ENCODE results near the gene DNAJC10.
"Not testable (repeated sequence)": the region's sequence is repeated elsewhere in the genome, so short reads cannot be mapped to it uniquely, and the experiment has no call there.

DNA sequence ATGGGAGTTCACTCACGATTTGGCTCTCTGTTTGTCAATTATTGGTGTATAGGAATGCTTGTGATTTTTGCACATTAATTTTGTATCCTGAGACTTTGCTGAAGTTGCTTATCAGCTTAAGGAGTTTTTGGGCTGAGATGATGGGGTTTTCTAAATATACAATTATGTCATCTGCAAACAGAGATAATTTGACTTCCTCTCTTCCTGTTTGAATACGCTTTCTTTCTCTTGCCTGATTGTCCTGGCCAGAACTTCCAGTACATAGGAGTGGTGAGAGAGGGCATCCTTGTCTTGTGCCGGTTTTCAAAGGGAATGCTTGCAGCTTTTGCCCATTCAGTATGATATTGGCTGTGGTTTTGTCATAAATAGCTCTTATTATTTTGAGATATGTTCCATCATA lies 66.6 kb downstream of the DNAJC10 start:
- not testable (repeated sequence) for TF ChIP-seq ZNF217 (IDR thresholded peaks at IDR 0.05); ZNF384 (IDR thresholded peaks at IDR 0.05; ENCODE audit: borderline replicate concordance, low read depth, low read length)
- TF ChIP-seq, protein P1, sequence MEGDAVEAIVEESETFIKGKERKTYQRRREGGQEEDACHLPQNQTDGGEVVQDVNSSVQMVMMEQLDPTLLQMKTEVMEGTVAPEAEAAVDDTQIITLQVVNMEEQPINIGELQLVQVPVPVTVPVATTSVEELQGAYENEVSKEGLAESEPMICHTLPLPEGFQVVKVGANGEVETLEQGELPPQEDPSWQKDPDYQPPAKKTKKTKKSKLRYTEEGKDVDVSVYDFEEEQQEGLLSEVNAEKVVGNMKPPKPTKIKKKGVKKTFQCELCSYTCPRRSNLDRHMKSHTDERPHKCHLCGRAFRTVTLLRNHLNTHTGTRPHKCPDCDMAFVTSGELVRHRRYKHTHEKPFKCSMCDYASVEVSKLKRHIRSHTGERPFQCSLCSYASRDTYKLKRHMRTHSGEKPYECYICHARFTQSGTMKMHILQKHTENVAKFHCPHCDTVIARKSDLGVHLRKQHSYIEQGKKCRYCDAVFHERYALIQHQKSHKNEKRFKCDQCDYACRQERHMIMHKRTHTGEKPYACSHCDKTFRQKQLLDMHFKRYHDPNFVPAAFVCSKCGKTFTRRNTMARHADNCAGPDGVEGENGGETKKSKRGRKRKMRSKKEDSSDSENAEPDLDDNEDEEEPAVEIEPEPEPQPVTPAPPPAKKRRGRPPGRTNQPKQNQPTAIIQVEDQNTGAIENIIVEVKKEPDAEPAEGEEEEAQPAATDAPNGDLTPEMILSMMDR (IDR thresholded peaks at IDR 0.05 in 2 of 3, conservative IDR thresholded peaks at IDR 0.05 in 1 of 3; ENCODE audit: control insufficient read depth in 2 of 3, extremely low read depth in 1 of 3, insufficient read depth in 1 of 3, low read depth in 3 of 3, low read length in 3 of 3): not testable (repeated sequence)
- TF ChIP-seq, protein P2, sequence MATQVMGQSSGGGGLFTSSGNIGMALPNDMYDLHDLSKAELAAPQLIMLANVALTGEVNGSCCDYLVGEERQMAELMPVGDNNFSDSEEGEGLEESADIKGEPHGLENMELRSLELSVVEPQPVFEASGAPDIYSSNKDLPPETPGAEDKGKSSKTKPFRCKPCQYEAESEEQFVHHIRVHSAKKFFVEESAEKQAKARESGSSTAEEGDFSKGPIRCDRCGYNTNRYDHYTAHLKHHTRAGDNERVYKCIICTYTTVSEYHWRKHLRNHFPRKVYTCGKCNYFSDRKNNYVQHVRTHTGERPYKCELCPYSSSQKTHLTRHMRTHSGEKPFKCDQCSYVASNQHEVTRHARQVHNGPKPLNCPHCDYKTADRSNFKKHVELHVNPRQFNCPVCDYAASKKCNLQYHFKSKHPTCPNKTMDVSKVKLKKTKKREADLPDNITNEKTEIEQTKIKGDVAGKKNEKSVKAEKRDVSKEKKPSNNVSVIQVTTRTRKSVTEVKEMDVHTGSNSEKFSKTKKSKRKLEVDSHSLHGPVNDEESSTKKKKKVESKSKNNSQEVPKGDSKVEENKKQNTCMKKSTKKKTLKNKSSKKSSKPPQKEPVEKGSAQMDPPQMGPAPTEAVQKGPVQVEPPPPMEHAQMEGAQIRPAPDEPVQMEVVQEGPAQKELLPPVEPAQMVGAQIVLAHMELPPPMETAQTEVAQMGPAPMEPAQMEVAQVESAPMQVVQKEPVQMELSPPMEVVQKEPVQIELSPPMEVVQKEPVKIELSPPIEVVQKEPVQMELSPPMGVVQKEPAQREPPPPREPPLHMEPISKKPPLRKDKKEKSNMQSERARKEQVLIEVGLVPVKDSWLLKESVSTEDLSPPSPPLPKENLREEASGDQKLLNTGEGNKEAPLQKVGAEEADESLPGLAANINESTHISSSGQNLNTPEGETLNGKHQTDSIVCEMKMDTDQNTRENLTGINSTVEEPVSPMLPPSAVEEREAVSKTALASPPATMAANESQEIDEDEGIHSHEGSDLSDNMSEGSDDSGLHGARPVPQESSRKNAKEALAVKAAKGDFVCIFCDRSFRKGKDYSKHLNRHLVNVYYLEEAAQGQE (IDR thresholded peaks at IDR 0.05; ENCODE audit: low read depth, low read length): not testable (repeated sequence)

All from GM12878 (cell line).